Astrocyte of the hippocampus (primary cell): ENCODE data around the gene TSN.
A peak's percentile ranks its signal among the peaks of the same experiment; 100 is the strongest.

ENCODE experiments used
- DNase-seq: peaks from one replicate; pipeline ENCODE4 v3.0.0; 2011; ENCODE audit warnings: low read depth, low spot score

The TSN gene

DNA sequence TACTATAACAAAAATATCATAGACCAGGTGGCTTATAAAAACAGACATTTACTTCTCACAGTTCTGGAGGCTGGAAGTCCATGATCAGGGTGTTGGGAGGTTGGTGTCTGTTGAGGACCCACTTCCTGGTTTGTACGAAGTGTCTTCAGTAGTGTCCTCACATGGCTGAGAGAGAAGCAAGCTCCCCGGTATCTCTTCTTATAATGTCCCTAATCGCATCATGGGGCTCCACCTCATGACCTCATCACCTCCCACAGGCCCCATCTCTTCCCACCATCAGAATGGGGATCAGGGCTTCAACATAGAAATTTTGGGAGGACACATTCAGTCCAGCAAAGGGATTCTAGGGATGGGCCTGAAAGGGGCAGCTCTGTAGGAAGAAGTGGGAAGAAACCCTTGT, 14.0 kb upstream of the TSN start:
- no peak for DNase-seq

DNA sequence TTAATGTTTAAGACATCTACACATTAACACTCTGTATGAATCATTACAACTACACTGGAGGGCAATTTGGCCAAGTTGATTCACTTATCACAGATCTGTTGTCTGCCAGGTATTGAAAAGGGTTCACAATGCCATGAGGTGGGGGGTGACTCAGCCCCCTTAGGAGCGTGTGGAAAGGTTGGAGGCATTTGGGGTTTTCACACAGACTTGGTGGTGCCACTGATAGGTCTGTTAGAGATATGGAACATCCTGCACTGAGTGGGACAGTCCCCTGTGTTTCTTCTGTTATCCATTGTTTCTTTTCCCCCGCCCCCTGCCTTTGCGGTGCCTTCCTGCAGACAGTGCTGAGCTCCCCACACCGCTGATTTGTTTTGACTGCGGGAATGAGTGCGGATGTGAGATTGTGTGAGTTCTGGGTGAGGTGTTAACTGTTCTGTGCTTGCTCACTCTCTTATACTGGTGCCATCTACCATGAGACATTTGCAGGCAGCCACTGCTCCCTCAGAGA, 9.3 kb upstream of the TSN start:
- no peak for DNase-seq

DNA sequence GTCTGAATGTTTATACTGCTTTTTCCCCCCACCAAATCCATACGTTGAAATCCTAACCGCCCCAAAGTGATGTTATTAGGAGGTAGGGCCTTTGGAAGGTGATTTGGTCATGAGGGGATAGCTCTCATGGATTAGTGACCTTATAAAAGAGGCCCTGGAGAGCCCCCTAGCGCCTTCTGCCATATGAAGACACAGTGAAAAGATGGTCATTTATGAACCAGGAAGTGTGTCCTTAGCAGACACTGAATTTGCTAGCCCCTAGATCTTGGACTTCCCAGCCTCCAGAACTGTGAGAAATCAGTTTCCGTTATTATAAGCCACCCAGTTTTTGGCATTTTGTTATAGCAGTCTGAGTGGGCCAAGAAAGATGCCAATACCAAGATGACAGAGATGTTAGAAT, 7.2 kb upstream of the TSN start:
- DNase-seq: peak; percentile 31

DNA sequence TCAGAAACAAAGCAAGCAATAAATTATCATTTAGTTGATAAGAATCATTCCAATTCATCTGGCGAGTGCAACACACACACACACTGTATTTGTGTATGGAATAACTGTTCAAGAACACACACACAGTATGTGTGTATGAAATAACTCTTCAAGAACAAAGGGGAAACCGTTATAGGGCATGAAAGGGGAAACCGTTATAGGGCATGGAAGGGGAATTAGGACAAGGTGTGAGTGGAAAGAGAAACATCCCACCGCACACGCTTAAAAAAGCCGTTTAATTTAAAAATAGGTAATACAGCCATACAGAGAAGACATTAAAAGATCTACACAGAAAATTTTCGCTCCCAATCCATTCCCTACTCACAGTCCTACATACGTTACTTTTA, 607 bp upstream of the TSN start:
- no peak for DNase-seq

DNA sequence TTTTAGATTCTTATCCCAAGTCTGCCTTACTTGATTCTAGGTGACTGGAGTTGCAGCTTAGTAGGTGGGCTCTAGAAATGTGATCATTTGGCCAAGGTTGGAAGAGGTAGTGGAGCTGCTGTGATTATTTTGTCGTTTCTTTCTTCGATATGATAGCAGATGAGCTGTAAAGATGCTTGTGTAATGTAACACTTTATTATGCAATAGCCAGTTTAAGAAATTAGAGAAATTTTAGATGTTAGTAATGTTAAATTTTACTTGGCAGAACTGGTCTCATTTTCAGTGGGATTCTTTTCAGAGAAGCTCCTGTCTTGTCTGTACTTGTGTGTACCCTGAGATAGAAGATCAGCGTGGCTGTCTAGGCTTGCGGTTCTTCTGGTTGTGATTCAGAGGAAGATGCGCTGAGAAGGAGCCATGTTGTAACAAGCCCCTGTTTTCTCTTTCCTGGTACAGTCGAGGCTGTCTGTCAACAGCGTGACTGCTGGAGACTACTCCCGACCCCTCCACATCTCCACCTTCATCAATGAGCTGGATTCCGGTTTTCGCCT, 9.3 kb downstream of the TSN start:
- DNase-seq: no peak

GRCh38 chr2:121766624-121767023, 11.2 kb downstream of the TSN start:
- peak; percentile 30 for DNase-seq

- DNase-seq: no peak
Measured at GRCh38 chr2:121768143-121768755, 12.8 kb downstream of the TSN start.

- DNase-seq: no peak
Measured at GRCh38 chr2:121771976-121772742, 16.7 kb downstream of the TSN start.

DNA sequence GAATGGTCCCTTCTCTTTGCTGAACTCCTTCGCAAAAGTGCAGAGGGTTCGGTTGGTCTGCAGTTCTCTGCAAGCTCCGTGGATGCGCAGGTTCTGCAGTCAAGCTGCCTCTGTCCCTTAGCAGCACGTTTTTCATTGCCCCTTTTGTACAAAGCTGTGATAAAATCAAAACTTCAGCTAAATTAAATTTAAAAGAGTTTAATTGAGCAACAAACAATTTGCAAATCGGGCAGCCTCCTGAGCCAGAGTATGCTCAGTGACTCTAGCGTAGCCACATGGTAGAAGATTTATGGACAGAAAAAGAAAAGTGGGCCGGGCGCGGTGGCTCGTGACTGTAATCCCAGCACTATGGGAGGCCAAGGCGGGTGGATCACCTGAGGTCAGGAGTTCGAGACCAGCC, 18.8 kb downstream of the TSN start:
- no peak for DNase-seq

DNA sequence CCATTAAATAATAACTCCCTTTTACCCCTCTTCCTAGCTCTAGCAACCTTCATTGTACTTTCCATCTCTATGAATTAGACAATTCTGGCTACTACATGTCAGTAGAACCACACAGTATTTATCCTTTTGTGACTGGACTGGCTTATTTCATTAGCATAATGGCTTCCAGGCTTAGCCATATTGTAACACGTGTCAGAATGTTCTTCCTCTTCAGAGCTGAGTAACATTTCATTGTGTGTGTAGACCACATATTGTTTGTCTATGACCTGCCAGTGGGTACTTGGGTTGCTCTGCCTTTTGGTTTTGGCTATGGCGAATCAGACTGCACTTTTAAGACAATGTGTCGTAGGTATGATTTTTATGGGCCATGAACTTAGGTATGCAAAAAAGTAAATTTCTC, 20.9 kb downstream of the TSN start:
- no peak for DNase-seq

DNA sequence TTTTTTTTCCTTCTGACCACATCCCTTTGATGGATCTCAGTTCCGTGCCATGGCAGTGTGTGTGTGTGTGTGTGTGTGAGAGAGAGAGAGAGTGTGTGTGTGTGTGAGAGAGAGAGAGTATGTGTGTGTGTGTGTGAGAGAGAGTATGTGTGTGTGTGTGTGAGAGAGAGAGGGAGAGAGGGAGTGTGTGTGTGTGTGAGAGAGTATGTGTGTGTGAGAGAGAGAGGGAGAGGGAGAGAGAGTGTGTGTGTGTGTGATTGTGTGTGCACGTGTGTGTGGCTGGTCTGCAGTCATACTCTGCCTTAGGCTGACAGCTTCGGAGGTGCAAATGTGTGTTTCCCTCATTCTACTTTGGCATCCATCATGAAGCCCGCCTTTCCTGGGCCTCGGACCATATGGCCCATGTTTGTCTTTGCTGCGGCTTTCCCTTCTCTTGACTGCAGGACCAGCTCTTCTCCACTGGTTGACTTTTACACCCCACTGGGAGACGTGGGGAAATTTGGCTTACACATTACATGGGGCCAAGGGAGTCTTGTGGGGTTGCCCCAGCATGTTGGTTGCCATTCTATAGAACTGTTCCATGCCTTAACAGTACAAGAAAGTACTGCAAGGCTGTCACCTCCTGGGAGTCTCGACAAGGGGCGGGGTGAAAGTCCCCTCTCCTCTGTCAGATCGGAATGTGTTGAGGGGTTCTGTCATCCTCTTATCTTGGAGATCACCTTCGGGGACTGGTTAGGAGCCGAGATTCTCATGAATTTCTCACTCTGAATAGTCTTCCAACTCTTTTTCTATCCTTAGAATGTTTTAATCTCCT, 21.6 kb downstream of the TSN start:
- no peak for DNase-seq

DNA sequence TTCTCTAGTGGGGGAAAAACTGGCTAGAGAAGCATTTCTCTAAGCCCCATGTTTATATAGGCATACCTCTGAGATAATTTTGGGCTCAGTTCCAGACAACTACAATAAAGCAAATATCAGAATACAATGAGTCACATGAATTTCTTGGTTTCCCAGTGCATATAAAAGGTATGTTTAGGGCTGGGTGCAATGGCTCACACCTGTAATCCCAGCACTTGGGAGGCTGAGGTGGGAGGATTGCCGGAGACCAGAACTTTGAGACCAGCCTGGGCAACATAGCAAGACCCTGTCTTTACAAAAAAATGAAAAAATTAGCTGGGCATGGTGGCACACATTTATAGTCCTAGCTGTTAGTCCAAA, 22.2 kb downstream of the TSN start:
- peak; percentile 61 for DNase-seq

GRCh38 chr2:121778741-121779487, 23.5 kb downstream of the TSN start:
- DNase-seq: no peak

- no peak for DNase-seq
Measured at GRCh38 chr2:121783180-121783579, 27.7 kb downstream of the TSN start.

GRCh38 chr2:121788685-121789084, 33.2 kb downstream of the TSN start:
- DNase-seq: no peak

DNA sequence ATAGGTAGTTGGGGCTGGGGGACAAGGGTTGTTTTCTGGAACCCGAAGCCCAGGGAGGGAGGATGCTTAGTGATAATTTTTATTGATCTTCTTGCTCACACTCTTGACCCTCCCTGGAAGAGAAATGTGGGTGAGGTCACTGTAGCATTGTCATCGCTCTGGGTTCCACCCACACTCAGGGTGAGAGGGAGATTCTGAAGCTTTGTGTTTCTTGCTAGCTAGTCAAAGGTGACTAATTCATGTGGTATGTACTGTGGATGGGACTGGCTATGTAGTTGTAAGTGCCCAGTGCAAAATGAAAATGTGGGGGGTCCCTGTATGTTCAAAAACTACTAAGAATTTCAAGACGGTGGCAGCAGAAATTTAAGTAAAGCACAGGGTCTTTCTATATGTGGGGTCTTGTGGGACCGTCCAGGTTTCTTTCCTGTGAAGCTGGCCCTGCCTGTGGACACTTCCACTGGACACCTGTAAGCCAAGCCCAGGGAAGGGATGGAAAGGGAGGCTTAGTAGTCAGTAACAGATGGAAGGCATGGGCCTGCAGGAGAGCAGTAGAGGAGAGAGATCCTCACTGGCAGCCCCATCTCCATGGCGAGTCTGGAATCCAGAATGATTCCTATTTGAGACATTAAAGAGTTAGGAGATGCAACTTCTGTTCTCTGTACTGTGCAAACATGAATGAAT, 35.0 kb downstream of the TSN start:
- peak; percentile 93 for DNase-seq

DNA sequence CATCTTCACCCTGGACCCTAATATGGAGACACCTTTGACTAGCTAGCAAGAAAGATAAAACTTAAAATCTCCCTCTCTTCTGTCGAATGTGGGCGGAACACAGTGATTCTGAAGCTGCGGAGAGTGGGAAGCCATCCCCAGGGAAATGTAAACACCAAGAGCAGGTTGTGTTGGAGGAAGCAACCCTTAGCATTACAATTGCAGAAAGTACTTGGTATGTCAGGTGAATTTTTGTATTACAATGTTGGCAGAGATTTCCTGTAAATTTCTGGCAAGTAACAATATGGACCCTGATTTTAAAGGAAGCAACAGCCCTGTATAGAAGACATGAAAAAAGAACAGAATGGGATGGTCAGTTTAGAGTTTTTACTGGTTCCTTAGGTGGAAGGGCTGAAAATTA, 35.8 kb downstream of the TSN start:
- DNase-seq: no peak

- DNase-seq: peak; percentile 65
Measured at GRCh38 chr2:121791801-121792221, 36.4 kb downstream of the TSN start.

GRCh38 chr2:121793816-121794215, 38.4 kb downstream of the TSN start:
- no peak for DNase-seq

DNA sequence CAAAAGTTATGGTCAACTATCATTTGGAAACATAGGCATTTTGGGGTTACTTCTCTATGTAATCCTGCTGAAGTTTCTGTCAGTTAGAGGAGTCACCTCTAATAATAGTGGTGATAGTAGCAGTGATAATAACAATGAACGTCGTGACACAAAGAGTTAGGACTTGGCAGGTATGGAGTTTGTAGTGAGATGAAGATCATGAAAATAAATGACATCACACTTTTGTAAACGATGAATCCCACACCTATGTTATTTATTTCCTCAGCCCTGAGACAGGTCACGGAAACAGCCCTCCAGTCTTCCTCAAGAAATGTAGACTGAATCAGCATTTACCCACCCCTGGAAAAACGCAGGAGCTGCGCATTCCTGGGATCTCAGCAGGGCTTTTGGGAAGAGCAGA, 38.8 kb downstream of the TSN start:
- no peak for DNase-seq

- DNase-seq: no peak
Measured at GRCh38 chr2:121796239-121796638, 40.8 kb downstream of the TSN start.
